Gastrocnemius medialis (tissue), 4 donors: ENCODE data around the gene TBC1D8. TPM values are rescaled to one million over a fixed set of nuclear protein-coding genes. Genes with fewer than 3 reads are reported as not detected.

Experiments
- ATAC-seq, 2 donors: fragments of 150-250 bp; one replicate each; pipeline ENCODE4 v1.9.1; 2016
- DNase-seq, 2 donors: peaks; one replicate each; pipeline ENCODE4 v3.0.0-alpha.2; 2019
- H3K27ac ChIP-seq, 4 donors: fragments of 200-600 bp; sonication (generic); 1 replicate in 1 of 4; 2 replicates in 3 of 4; pipeline ENCODE4 v1.5.1; 2016 to 2018; ENCODE audit warnings: mild to moderate bottlenecking in 2 of 4, moderate library complexity in 1 of 4
- H3K27me3 ChIP-seq, 3 donors: fragments of 200-600 bp; sonication (generic) in 2 of 3; 1 replicate in 1 of 3; 2 replicates in 2 of 3; pipeline versions ENCODE4 v1.5.1 to v1.6.0; 2016 to 2019; ENCODE audit warnings: mild to moderate bottlenecking in 1 of 3, moderate library complexity in 1 of 3
- H3K36me3 ChIP-seq, 2 donors: fragments of 200-600 bp; sonication (generic) in 1 of 2; one replicate each; pipeline ENCODE4 v1.5.1; 2017 to 2018
- H3K4me1 ChIP-seq, 2 donors: fragments of 200-600 bp; sonication (generic) in 1 of 2; one replicate each; pipeline ENCODE4 v1.5.1; 2016 to 2017; ENCODE audit warnings: mild to moderate bottlenecking in 2 of 2
- H3K4me3 ChIP-seq, 4 donors: fragments of 200-600 bp; sonication (generic) in 3 of 4; 1 replicate in 1 of 4; 2 replicates in 3 of 4; pipeline ENCODE4 v1.5.1; 2016 to 2019; ENCODE audit warnings: mild to moderate bottlenecking in 2 of 4
- H3K9me3 ChIP-seq, 3 donors: fragments of 200-600 bp; sonication (generic) in 2 of 3; 1 replicate in 1 of 3; 2 replicates in 2 of 3; pipeline ENCODE4 v1.5.1; 2016 to 2019
- POLR2A ChIP-seq, 2 donors: fragments of 450-650 bp; IDR thresholded peaks; one replicate each; pipeline ENCODE4 v1.6.1; 2017; ENCODE audit warnings: antibody characterized with exemption in 2 of 2, mild to moderate bottlenecking in 2 of 2, moderate library complexity in 2 of 2
- in situ Hi-C, 4 donors: fragments of 200-750 bp; cut with MboI; loops; one replicate each; pipeline versions ENCODE4 v1.15.0 to v1.8.0; 2017; ENCODE audit warnings: low sequenced_read_pairs in 4 of 4
- intact Hi-C: fragments of 100-400 bp; cut with DNase I; formaldehyde crosslinking; loops from one replicate; pipeline ENCODE4 v1.15.1; 2023; ENCODE audit warnings: low total_unique reads
- total RNA-seq, 4 donors: library from RNA; depleted of rRNA; stranded (reverse); fragments of >200 nt; gene quantifications; one replicate each; pipeline versions ENCODE4 v1.1.0 to v1.2.3, GENCODE V29; 2016
- TF ChIP-seq, protein P1 (sequence below), 5 experiments: fragments of 450-650 bp in 3 of 5; fragments of 200-600 bp in 2 of 5; sonication (generic) in 2 of 5; IDR thresholded peaks in 4 of 5; conservative IDR thresholded peaks in 1 of 5; 1 replicate in 4 of 5; 2 replicates in 1 of 5; pipeline ENCODE4 v1.5.1; 2016 to 2019; ENCODE audit warnings: antibody characterized with exemption in 5 of 5, mild to moderate bottlenecking in 3 of 5, moderate library complexity in 3 of 5

TBC1D8 gene
- total RNA-seq, 4 donors from 2014 or later = 103 to 298 (median 201) TPM

DNA sequence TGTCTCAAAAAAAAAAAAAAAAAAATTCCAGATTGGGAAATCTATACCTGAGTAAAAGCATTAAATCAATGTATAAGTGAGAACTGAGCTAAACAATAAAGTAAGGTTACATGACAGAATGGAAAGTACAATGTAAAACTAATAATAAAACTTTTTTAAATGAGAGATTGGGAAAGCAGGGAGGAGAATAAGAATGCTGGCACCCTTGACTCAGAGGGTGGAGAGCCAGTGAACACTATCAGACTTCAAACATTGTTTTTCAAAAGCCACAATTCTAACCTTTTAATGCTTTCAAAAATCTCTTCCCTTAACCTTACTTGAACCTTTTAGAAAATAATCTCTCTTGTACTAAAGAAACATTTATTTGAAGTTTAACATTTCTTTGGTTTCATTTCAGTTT is 63.5 kb downstream of the TBC1D8 start:
- no peak for ATAC-seq
- peak overlapping the region; percentile 22 to 66 (median 44) for H3K27ac ChIP-seq
- no peaks in the 10 kb centered on the region for H3K9me3 ChIP-seq
- DNase-seq = no peak
- no peak overlapping the region for H3K4me3 ChIP-seq
- H3K27me3 ChIP-seq = no peaks in the 10 kb centered on the region
- peaks cover 0 to 17% of the 10 kb centered on the region in 2 donors for H3K36me3 ChIP-seq
- TF ChIP-seq POLR2A (IDR thresholded peaks at IDR 0.05) = no peak
- TF ChIP-seq, protein P1, sequence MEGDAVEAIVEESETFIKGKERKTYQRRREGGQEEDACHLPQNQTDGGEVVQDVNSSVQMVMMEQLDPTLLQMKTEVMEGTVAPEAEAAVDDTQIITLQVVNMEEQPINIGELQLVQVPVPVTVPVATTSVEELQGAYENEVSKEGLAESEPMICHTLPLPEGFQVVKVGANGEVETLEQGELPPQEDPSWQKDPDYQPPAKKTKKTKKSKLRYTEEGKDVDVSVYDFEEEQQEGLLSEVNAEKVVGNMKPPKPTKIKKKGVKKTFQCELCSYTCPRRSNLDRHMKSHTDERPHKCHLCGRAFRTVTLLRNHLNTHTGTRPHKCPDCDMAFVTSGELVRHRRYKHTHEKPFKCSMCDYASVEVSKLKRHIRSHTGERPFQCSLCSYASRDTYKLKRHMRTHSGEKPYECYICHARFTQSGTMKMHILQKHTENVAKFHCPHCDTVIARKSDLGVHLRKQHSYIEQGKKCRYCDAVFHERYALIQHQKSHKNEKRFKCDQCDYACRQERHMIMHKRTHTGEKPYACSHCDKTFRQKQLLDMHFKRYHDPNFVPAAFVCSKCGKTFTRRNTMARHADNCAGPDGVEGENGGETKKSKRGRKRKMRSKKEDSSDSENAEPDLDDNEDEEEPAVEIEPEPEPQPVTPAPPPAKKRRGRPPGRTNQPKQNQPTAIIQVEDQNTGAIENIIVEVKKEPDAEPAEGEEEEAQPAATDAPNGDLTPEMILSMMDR (IDR thresholded peaks at IDR 0.05 in 4 of 5, conservative IDR thresholded peaks at IDR 0.05 in 1 of 5) = no peak
- peaks cover 17 to 19% of the 10 kb centered on the region in 2 donors for H3K4me1 ChIP-seq
- intact Hi-C loops = no loop called here
- in situ Hi-C loops = no loop called here

DNA sequence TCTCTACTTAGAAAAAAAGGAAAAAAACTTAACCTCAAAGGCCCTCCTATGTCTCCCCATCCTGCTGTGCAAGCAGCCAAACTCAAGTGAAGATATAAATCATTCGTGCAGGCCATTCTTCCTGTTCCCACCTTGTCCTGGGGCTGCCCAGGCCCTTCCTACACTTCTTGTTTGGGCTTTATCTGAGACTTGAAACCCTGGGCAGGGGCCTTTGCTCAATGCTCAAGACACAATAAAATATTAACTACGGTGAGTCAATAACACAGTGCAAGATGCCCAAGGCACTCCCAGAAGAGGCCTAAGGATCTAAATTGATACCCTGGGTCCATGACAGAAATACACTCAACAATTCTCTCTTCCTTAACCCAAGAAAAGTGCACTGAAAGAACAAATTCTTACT is 67.6 kb downstream of the TBC1D8 start:
- DNase-seq = no peak
- no peak for TF ChIP-seq POLR2A (IDR thresholded peaks at IDR 0.05)
- TF ChIP-seq, protein P1 (IDR thresholded peaks at IDR 0.05 in 4 of 5, conservative IDR thresholded peaks at IDR 0.05 in 1 of 5) = no peak
- no peak overlapping the region for H3K4me3 ChIP-seq
- peak overlapping the region; percentile 91 to 95 (median 92) for H3K27ac ChIP-seq
- no peaks in the 10 kb centered on the region for H3K9me3 ChIP-seq
- in situ Hi-C loops = no loop called here
- peaks cover 0 to 3% of the 10 kb centered on the region in 2 donors for H3K36me3 ChIP-seq
- no peak for ATAC-seq
- peaks cover 35 to 39% of the 10 kb centered on the region in 2 donors for H3K4me1 ChIP-seq
- no peaks in the 10 kb centered on the region for H3K27me3 ChIP-seq
- intact Hi-C loops = no loop called here

DNA sequence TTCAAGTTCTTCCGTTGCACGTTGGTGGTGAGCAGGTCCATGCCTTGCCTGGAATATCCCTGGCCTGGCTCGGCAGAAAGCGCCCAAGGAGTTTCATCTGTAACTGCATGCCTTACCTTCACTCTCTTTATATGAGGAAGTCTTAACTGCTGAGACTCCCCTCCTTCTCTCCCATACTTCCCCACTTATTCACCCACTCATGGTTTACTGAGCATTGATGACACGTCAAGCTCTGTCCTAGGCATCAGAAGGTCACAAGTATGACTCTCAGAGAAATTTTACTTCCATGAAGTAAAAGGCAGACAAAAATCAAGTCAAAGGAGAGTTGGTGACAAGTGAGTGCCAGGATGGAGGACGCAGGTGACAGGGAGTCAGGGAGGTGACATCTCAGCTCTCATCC is 68.2 kb downstream of the TBC1D8 start:
- Histone ChIP-seq H3K9me3 (no peaks in the 10 kb centered on the region), H3K36me3 (no peaks in the 10 kb centered on the region), H3K4me1 (peaks cover 41 to 45% of the 10 kb centered on the region in 2 donors), H3K27me3 (no peaks in the 10 kb centered on the region), H3K27ac (peak overlapping the region; percentile 91 to 95 (median 92)), H3K4me3 (no peak overlapping the region)
- in situ Hi-C loops (no loop called here), intact Hi-C loops (no loop called here)
- DNase-seq (no peak), ATAC-seq (no peak)
- TF ChIP-seq, protein P1 (IDR thresholded peaks at IDR 0.05 in 4 of 5, conservative IDR thresholded peaks at IDR 0.05 in 1 of 5) = no peak
- TF ChIP-seq POLR2A (IDR thresholded peaks at IDR 0.05) = no peak

DNA sequence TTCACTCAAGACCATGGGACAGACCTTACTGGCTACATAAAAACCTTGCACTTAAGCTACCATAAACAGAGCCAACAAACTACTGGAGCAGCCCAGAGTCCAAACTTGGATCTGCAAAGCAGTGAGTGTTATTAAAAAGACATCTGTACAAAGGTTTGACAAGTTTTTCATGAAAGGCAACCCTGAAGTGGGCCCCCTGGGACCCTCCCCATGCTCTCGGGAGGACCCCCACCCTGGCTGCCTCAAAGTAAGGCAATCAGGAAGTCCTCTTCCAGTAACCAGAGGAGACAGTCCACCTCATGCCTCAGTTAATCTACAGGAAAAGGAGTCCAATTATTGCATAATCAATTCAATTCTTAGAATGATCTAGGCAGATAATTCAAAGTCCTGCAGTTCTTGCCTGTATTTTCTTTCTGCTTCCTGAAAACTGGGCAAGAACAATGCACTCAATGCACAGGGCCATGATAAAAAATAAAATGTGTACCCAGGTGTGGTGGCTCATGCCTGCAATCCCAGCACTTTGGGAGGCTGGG is 69.7 kb downstream of the TBC1D8 start:
- TF ChIP-seq POLR2A (IDR thresholded peaks at IDR 0.05) = no peak
- TF ChIP-seq, protein P1 (IDR thresholded peaks at IDR 0.05 in 4 of 5, conservative IDR thresholded peaks at IDR 0.05 in 1 of 5) = no peak
- Histone ChIP-seq H3K27ac (peak overlapping the region; percentile 91 to 95 (median 92)), H3K36me3 (no peaks in the 10 kb centered on the region), H3K4me3 (no peak overlapping the region), H3K27me3 (no peaks in the 10 kb centered on the region), H3K4me1 (peaks cover 55 to 61% of the 10 kb centered on the region in 2 donors), H3K9me3 (no peaks in the 10 kb centered on the region)
- ATAC-seq (peak in 1 of 2 donors; percentile 34), DNase-seq (no peak)
- intact Hi-C loops (loop anchor here (2.0 kb wide), 1 partner anchor 31 kb away; no protein-coding TSS in a partner anchor), in situ Hi-C loops (no loop called here)
